H9 (cell line): Measurements from ENCODE around the gene C5orf34. TPM values are rescaled to one million over a fixed set of nuclear protein-coding genes. Genes with fewer than 3 reads are reported as not detected.

Experiments
- DNase-seq: peaks from one replicate; pipeline ENCODE4 v3.0.0-alpha.2; 2017
- H2AFZ ChIP-seq: one replicate; pipeline ENCODE4 v1.6.1; 2013; ENCODE audit warnings: mild to moderate bottlenecking, low read length, control low read depth, moderate library complexity
- H2AK5ac ChIP-seq: 2 replicates; pipeline ENCODE4 v1.6.1; 2013; ENCODE audit warnings: low read length, control low read depth, mixed read lengths; ENCODE audit not compliant: insufficient read length
- H2BK120ac ChIP-seq: one replicate; pipeline ENCODE4 v1.6.1; 2013; ENCODE audit warnings: low read depth, mild to moderate bottlenecking, low read length, control low read depth, inconsistent platforms; ENCODE audit not compliant: poor library complexity, severe bottlenecking
- H2BK12ac ChIP-seq: 2 replicates; pipeline ENCODE4 v1.6.1; 2013; ENCODE audit warnings: low read length, control low read depth, mixed read lengths, low read depth; ENCODE audit not compliant: insufficient read length
- H2BK15ac ChIP-seq: 2 replicates; pipeline ENCODE4 v1.6.1; 2013; ENCODE audit warnings: low read depth, low read length, control low read depth
- H2BK20ac ChIP-seq: one replicate; pipeline ENCODE4 v1.6.1; 2013; ENCODE audit warnings: low read depth, mild to moderate bottlenecking, low read length, control low read depth, inconsistent platforms; ENCODE audit not compliant: poor library complexity, severe bottlenecking
- H2BK5ac ChIP-seq: 2 replicates; pipeline ENCODE4 v1.6.1; 2013; ENCODE audit warnings: low read length, control low read depth, mixed read lengths; ENCODE audit not compliant: insufficient read length
- H3K14ac ChIP-seq: 2 replicates; pipeline ENCODE4 v1.6.1; 2013; ENCODE audit warnings: low read length, control low read depth; ENCODE audit not compliant: insufficient read depth
- H3K18ac ChIP-seq: 2 replicates; pipeline ENCODE4 v1.6.1; 2013; ENCODE audit warnings: low read depth, mild to moderate bottlenecking, mixed read lengths, low read length, control low read depth; ENCODE audit not compliant: insufficient read length
- H3K23ac ChIP-seq: 2 replicates; pipeline ENCODE4 v1.6.1; 2013; ENCODE audit warnings: low read length, control low read depth, mixed read lengths, low read depth; ENCODE audit not compliant: insufficient read length
- H3K23me2 ChIP-seq: 2 replicates; pipeline ENCODE4 v1.6.1; 2013; ENCODE audit warnings: low read depth, mild to moderate bottlenecking, mixed read lengths, low read length, control low read depth; ENCODE audit not compliant: insufficient read length, poor library complexity, severe bottlenecking
- H3K27ac ChIP-seq: 2 replicates; pipeline ENCODE4 v1.5.1; 2013; ENCODE audit warnings: low read length, control low read depth, mixed read lengths, low read depth; ENCODE audit not compliant: insufficient read length
- H3K27me3 ChIP-seq: 2 replicates; pipeline ENCODE4 v1.6.1; 2013; ENCODE audit warnings: low read length, control low read depth, inconsistent platforms; ENCODE audit not compliant: insufficient read depth
- H3K4ac ChIP-seq: 2 replicates; pipeline ENCODE4 v1.6.1; 2013; ENCODE audit warnings: low read depth, mild to moderate bottlenecking, control low read depth, inconsistent platforms, low read length, moderate library complexity
- H3K4me1 ChIP-seq: 2 replicates; pipeline ENCODE4 v1.6.1; 2013; ENCODE audit warnings: low read length, control low read depth, inconsistent platforms; ENCODE audit not compliant: insufficient read depth
- H3K4me2 ChIP-seq: 2 replicates; pipeline ENCODE4 v1.6.1; 2013; ENCODE audit warnings: low read length, control low read depth, mixed read lengths; ENCODE audit not compliant: insufficient read length, insufficient read depth
- H3K56ac ChIP-seq: 2 replicates; pipeline ENCODE4 v1.6.1; 2013; ENCODE audit warnings: low read depth, mild to moderate bottlenecking, mixed read lengths, low read length, control low read depth; ENCODE audit not compliant: insufficient read length
- H3K79me1 ChIP-seq: 2 replicates; pipeline ENCODE4 v1.6.1; 2013; ENCODE audit warnings: low read depth, mild to moderate bottlenecking, moderate library complexity, low read length, control low read depth, inconsistent platforms; ENCODE audit not compliant: insufficient read depth, poor library complexity, severe bottlenecking
- H3K79me2 ChIP-seq: 2 replicates; pipeline ENCODE4 v1.6.1; 2013; ENCODE audit warnings: low read length, control low read depth, inconsistent platforms; ENCODE audit not compliant: insufficient read depth
- H3K9ac ChIP-seq: 2 replicates; pipeline ENCODE4 v1.6.1; 2013; ENCODE audit warnings: low read length, control low read depth, mixed read lengths; ENCODE audit not compliant: insufficient read length; ENCODE audit errors: extremely low read depth
- H3K9me3 ChIP-seq: one replicate; pipeline ENCODE4 v1.6.1; 2013; ENCODE audit warnings: low read depth, low read length, inconsistent platforms; ENCODE audit not compliant: control insufficient read depth
- H3T11ph ChIP-seq: one replicate; pipeline ENCODE4 v1.6.1; 2013; ENCODE audit warnings: mild to moderate bottlenecking, low read length, control low read depth, inconsistent platforms
- H4K20me1 ChIP-seq: one replicate; pipeline ENCODE4 v1.6.1; 2013; ENCODE audit not compliant: control insufficient read depth, insufficient read length, insufficient read depth
- H4K5ac ChIP-seq: 2 replicates; pipeline ENCODE4 v1.6.1; 2013; ENCODE audit warnings: low read depth, mild to moderate bottlenecking, mixed read lengths, low read length, control low read depth; ENCODE audit not compliant: insufficient read length
- H4K8ac ChIP-seq: replicated peaks from 2 replicates; pipeline ENCODE4 v1.6.1; 2013; ENCODE audit warnings: low read length, control low read depth, mixed read lengths, low read depth; ENCODE audit not compliant: insufficient read length
- H4K91ac ChIP-seq: 2 replicates; pipeline ENCODE4 v1.6.1; 2013; ENCODE audit warnings: low read depth, mild to moderate bottlenecking, moderate library complexity, mixed read lengths, low read length, control low read depth; ENCODE audit not compliant: insufficient read length
- H3K27ac Mint-ChIP-seq, 3 experiments: 2 replicates in 2 of 3; 3 replicates in 1 of 3; pipeline ENCODE4 v1.8.0; 2020 to 2021; ENCODE audit warnings: mixed read lengths in 3 of 3, mild to moderate bottlenecking in 1 of 3, moderate library complexity in 1 of 3
- H3K27me3 Mint-ChIP-seq: 2 replicates; pipeline ENCODE4 v1.8.0; 2021; ENCODE audit warnings: low read depth, mild to moderate bottlenecking, moderate library complexity, mixed read lengths
- H3K36me3 Mint-ChIP-seq, 3 experiments: 2 replicates in 2 of 3; 3 replicates in 1 of 3; pipeline ENCODE4 v1.8.0; 2020 to 2021; ENCODE audit warnings: low read depth in 3 of 3, mixed read lengths in 3 of 3; ENCODE audit not compliant: insufficient read depth in 1 of 3
- H3K4me1 Mint-ChIP-seq, 2 experiments: 2 replicates each; pipeline ENCODE4 v1.8.0; 2020; ENCODE audit warnings: mixed read lengths in 2 of 2
- H3K4me3 Mint-ChIP-seq, 2 experiments: 2 replicates in 1 of 2; 3 replicates in 1 of 2; pipeline ENCODE4 v1.8.0; 2020 to 2021; ENCODE audit warnings: mild to moderate bottlenecking in 2 of 2, mixed read lengths in 2 of 2, moderate library complexity in 1 of 2
- H3K9me3 Mint-ChIP-seq, 2 experiments: 2 replicates in 1 of 2; 3 replicates in 1 of 2; pipeline ENCODE4 v1.8.0; 2020; ENCODE audit warnings: mild to moderate bottlenecking in 2 of 2, mixed read lengths in 2 of 2, moderate library complexity in 1 of 2
- CTCF ChIP-seq: fragments of 200-600 bp; sonication (generic); conservative IDR thresholded peaks from 3 replicates; pipeline ENCODE4 v1.8.0; 2021; ENCODE audit warnings: antibody characterized with exemption, mild to moderate bottlenecking
- WGBS: extraction: QIAGEN DNeasy Blood & Tissue Kit; methylation state at CpG from one replicate; pipeline ENCODE4 v1.1.7; 2013; ENCODE audit warnings: missing lambda C conversion rate, low lambda C conversion rate, mixed read lengths; ENCODE audit not compliant: insufficient read length; ENCODE audit errors: extremely low coverage; 5-methylcytosine and 5-hydroxymethylcytosine counted together
- total RNA-seq: library from RNA; stranded (reverse); gene quantifications from 2 replicates; pipeline ENCODE4 v1.2.1, GENCODE V29; 2021

Gene C5orf34
- total RNA-seq, 1 experiment from 2014 or later = 7.7 TPM

GRCh38 chr5:43483298-43484105 lies 31.4 kb downstream of the C5orf34 start, which contains the start of gene TMEM267:
Gene TMEM267 (minus strand): TSS chr5:43483865. CDS start chr5:43453969, 29,896 bp downstream.
- Histone ChIP-seq H4K5ac (peak within 1 kb of the TSS; percentile 23), H2BK5ac (no peak within 1 kb of the TSS), H2BK20ac (no peak within 1 kb of the TSS), H3K79me1 (no peaks in the 10 kb centered on the region), H3K27me3 (no peaks in the 10 kb centered on the region), H2BK120ac (peak within 1 kb of the TSS; percentile 19), H3K23me2 (peaks cover 2% of the 10 kb centered on the region), H2AFZ (no peak within 1 kb of the TSS), H3K14ac (peak within 1 kb of the TSS; percentile 95), H3K4me2 (peak within 1 kb of the TSS; percentile 85), H3K18ac (peak within 1 kb of the TSS; percentile 91), H3K9me3 (no peaks in the 10 kb centered on the region), H3K79me2 (no peaks in the 10 kb centered on the region), H3K27ac (peak within 1 kb of the TSS; percentile 65), H4K8ac (no peak within 1 kb of the TSS), H2BK15ac (no peak within 1 kb of the TSS), H2BK12ac (no peak within 1 kb of the TSS), H3K56ac (peak within 1 kb of the TSS; percentile 51), H3K4ac (no peak within 1 kb of the TSS; the same call in 1 of the 2 replicates), H3K4me1 (no peaks in the 10 kb centered on the region), H3K23ac (no peak within 1 kb of the TSS), H4K20me1 (no peaks in the 10 kb centered on the region), H3T11ph (no peak within 1 kb of the TSS), H2AK5ac (no peak within 1 kb of the TSS), H3K9ac (peak within 1 kb of the TSS; percentile 91), H4K91ac (no peak within 1 kb of the TSS)
- no peak for TF ChIP-seq CTCF
- H3K4me1 Mint-ChIP-seq = peaks cover 14% of the 10 kb centered on the region in 2 experiments
- H3K4me3 Mint-ChIP-seq = peak within 1 kb of the TSS; percentile 97 to 98
- DNase-seq = peak; percentile 89
- peak within 1 kb of the TSS; percentile 99 to 100 (median 99) for H3K27ac Mint-ChIP-seq
- WGBS = no CpG with 5 or more reads among the region's 62 CpGs
- H3K9me3 Mint-ChIP-seq = no peaks in the 10 kb centered on the region
- H3K27me3 Mint-ChIP-seq = no peaks in the 10 kb centered on the region
- peaks cover 0 to 10% (median 2%) of the 10 kb centered on the region in 3 experiments; a peak in 4 of 7 replicates for H3K36me3 Mint-ChIP-seq
